Measurements from ENCODE around the gene SFT2D2.

Gene SFT2D2

GRCh38 chr1:168291222-168291837, 65.5 kb downstream of the SFT2D2 start:
- no peaks in the 10 kb centered on the region for H3K36me3 ChIP-seq (ENCODE audit: low read depth)
- ATAC-seq (ENCODE audit: low read depth) (no peak), DNase-seq (ENCODE audit: low spot score) (no peak)
- H3K27me3 ChIP-seq (ENCODE audit: insufficient read depth, poor library complexity, severe bottlenecking), result no peaks in the 10 kb centered on the region
- no peak overlapping the region for H3K27ac ChIP-seq (ENCODE audit: poor library complexity, severe bottlenecking)
- TF ChIP-seq CTCF (IDR thresholded peaks at IDR 0.05; ENCODE audit: poor library complexity, severe bottlenecking), result no peak
- no peak overlapping the region for H3K4me3 ChIP-seq (ENCODE audit: severe bottlenecking)
- no peaks in the 10 kb centered on the region for H3K9me3 ChIP-seq (ENCODE audit: severe bottlenecking)
- peaks cover 24% of the 10 kb centered on the region for H3K4me1 ChIP-seq (ENCODE audit: insufficient read depth, poor library complexity, severe bottlenecking)

- no peaks in the 10 kb centered on the region for H3K27me3 ChIP-seq (ENCODE audit: insufficient read depth, poor library complexity, severe bottlenecking)
- H3K27ac ChIP-seq (ENCODE audit: poor library complexity, severe bottlenecking), result no peak overlapping the region
- H3K36me3 ChIP-seq (ENCODE audit: low read depth), result no peaks in the 10 kb centered on the region
- DNase-seq (ENCODE audit: low spot score) (no peak), ATAC-seq (ENCODE audit: low read depth) (no peak)
- peaks cover 4% of the 10 kb centered on the region for H3K4me1 ChIP-seq (ENCODE audit: insufficient read depth, poor library complexity, severe bottlenecking)
- no peak overlapping the region for H3K4me3 ChIP-seq (ENCODE audit: severe bottlenecking)
- no peaks in the 10 kb centered on the region for H3K9me3 ChIP-seq (ENCODE audit: severe bottlenecking)
- no peak for TF ChIP-seq CTCF (IDR thresholded peaks at IDR 0.05; ENCODE audit: poor library complexity, severe bottlenecking)
These were observed 67.6 kb downstream of the SFT2D2 start for GRCh38 chr1:168293356-168293755.

- no peaks in the 10 kb centered on the region for H3K27me3 ChIP-seq (ENCODE audit: insufficient read depth, poor library complexity, severe bottlenecking)
- no peaks in the 10 kb centered on the region for H3K36me3 ChIP-seq (ENCODE audit: low read depth)
- no peaks in the 10 kb centered on the region for H3K9me3 ChIP-seq (ENCODE audit: severe bottlenecking)
- H3K4me1 ChIP-seq (ENCODE audit: insufficient read depth, poor library complexity, severe bottlenecking), result peaks cover 3% of the 10 kb centered on the region
- no peak overlapping the region for H3K4me3 ChIP-seq (ENCODE audit: severe bottlenecking)
- DNase-seq (ENCODE audit: low spot score), result no peak
- TF ChIP-seq CTCF (IDR thresholded peaks at IDR 0.05; ENCODE audit: poor library complexity, severe bottlenecking), result no peak
- ATAC-seq (ENCODE audit: low read depth), result no peak
- H3K27ac ChIP-seq (ENCODE audit: poor library complexity, severe bottlenecking), result no peak overlapping the region
These were observed 69.8 kb downstream of the SFT2D2 start for GRCh38 chr1:168295411-168296114.

GRCh38 chr1:168297019-168297730, 71.4 kb downstream of the SFT2D2 start:
- ATAC-seq (ENCODE audit: low read depth) (no peak), DNase-seq (ENCODE audit: low spot score) (no peak)
- Histone ChIP-seq H3K4me3 (ENCODE audit: severe bottlenecking) (no peak overlapping the region), H3K9me3 (ENCODE audit: severe bottlenecking) (no peaks in the 10 kb centered on the region), H3K4me1 (ENCODE audit: insufficient read depth, poor library complexity, severe bottlenecking) (peaks cover 15% of the 10 kb centered on the region), H3K36me3 (ENCODE audit: low read depth) (no peaks in the 10 kb centered on the region), H3K27me3 (ENCODE audit: insufficient read depth, poor library complexity, severe bottlenecking) (no peaks in the 10 kb centered on the region), H3K27ac (ENCODE audit: poor library complexity, severe bottlenecking) (no peak overlapping the region)
- no peak for TF ChIP-seq CTCF (IDR thresholded peaks at IDR 0.05; ENCODE audit: poor library complexity, severe bottlenecking)
